Parathyroid adenoma (tissue), 2 donors: ENCODE data around the gene SEMA4C.

Source experiments
- H2AFZ ChIP-seq: fragments of 300-600 bp; sonication (generic); one replicate; pipeline ENCODE4 v1.7.0; 2017; ENCODE audit warnings: antibody characterized with exemption, mild to moderate bottlenecking
- H3K27ac ChIP-seq: fragments of 300-600 bp; sonication (generic); one replicate; pipeline ENCODE4 v1.7.0; 2017
- H3K27me3 ChIP-seq: fragments of 300-600 bp; sonication (generic); one replicate; pipeline ENCODE4 v1.7.0; 2017; ENCODE audit warnings: low read length; ENCODE audit not compliant: control insufficient read depth, insufficient read depth
- H3K36me3 ChIP-seq: fragments of 300-600 bp; sonication (generic); one replicate; pipeline ENCODE4 v1.7.0; 2017; ENCODE audit warnings: low read length; ENCODE audit not compliant: control insufficient read depth, insufficient read depth
- H3K4me1 ChIP-seq: fragments of 300-600 bp; sonication (generic); one replicate; pipeline ENCODE4 v1.7.0; 2017; ENCODE audit warnings: control low read depth
- H3K4me2 ChIP-seq: fragments of 300-600 bp; sonication (generic); one replicate; pipeline ENCODE4 v1.7.0; 2017; ENCODE audit warnings: low read length
- H3K4me3 ChIP-seq: fragments of 300-600 bp; sonication (generic); one replicate; pipeline ENCODE4 v1.7.0; 2017; ENCODE audit warnings: low read depth, low read length
- H3K79me2 ChIP-seq: fragments of 300-600 bp; sonication (generic); one replicate; pipeline ENCODE4 v1.7.0; 2017; ENCODE audit warnings: control low read depth
- H3K9ac ChIP-seq: fragments of 300-600 bp; sonication (generic); one replicate; pipeline ENCODE4 v1.7.0; 2017; ENCODE audit warnings: mild to moderate bottlenecking
- H3K9me3 ChIP-seq: fragments of 300-600 bp; sonication (generic); one replicate; pipeline ENCODE4 v1.7.0; 2017; ENCODE audit warnings: low read length; ENCODE audit not compliant: control insufficient read depth
- TF ChIP-seq, protein P1 (sequence below): fragments of 300-600 bp; sonication (generic); IDR thresholded peaks from one replicate; pipeline ENCODE4 v1.7.0; 2017; ENCODE audit warnings: antibody characterized with exemption, mild to moderate bottlenecking
- donor health status: primary hyperparathyroidism.

Gene SEMA4C

DNA sequence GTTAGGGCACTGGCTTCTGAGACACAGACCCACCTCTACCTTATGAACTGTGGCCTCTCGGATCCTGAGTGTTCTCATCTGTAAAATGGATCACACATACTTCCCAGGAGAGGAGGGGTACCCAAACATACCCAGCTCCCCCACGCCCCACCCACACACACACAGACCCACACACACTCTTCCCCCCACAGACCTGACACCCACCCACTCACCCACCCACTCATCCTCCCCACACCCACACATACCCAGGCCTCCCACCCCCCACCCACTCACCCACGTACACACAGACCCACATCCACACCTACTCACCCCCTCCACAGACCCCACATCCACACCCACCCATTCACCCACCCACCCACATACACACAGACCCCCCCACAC lies 24.3 kb upstream of the SEMA4C start:
- Histone ChIP-seq H3K79me2 (no peaks in the 10 kb centered on the region), H3K27ac (no peak overlapping the region), H3K9ac (no peak overlapping the region), H3K4me3 (no peak overlapping the region), H3K4me2 (no peak overlapping the region), H3K4me1 (peaks cover 1% of the 10 kb centered on the region), H3K27me3 (no peaks in the 10 kb centered on the region), H3K36me3 (no peaks in the 10 kb centered on the region), H3K9me3 (no peaks in the 10 kb centered on the region), H2AFZ (no peak overlapping the region)
- TF ChIP-seq, protein P1, sequence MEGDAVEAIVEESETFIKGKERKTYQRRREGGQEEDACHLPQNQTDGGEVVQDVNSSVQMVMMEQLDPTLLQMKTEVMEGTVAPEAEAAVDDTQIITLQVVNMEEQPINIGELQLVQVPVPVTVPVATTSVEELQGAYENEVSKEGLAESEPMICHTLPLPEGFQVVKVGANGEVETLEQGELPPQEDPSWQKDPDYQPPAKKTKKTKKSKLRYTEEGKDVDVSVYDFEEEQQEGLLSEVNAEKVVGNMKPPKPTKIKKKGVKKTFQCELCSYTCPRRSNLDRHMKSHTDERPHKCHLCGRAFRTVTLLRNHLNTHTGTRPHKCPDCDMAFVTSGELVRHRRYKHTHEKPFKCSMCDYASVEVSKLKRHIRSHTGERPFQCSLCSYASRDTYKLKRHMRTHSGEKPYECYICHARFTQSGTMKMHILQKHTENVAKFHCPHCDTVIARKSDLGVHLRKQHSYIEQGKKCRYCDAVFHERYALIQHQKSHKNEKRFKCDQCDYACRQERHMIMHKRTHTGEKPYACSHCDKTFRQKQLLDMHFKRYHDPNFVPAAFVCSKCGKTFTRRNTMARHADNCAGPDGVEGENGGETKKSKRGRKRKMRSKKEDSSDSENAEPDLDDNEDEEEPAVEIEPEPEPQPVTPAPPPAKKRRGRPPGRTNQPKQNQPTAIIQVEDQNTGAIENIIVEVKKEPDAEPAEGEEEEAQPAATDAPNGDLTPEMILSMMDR: no peak

DNA sequence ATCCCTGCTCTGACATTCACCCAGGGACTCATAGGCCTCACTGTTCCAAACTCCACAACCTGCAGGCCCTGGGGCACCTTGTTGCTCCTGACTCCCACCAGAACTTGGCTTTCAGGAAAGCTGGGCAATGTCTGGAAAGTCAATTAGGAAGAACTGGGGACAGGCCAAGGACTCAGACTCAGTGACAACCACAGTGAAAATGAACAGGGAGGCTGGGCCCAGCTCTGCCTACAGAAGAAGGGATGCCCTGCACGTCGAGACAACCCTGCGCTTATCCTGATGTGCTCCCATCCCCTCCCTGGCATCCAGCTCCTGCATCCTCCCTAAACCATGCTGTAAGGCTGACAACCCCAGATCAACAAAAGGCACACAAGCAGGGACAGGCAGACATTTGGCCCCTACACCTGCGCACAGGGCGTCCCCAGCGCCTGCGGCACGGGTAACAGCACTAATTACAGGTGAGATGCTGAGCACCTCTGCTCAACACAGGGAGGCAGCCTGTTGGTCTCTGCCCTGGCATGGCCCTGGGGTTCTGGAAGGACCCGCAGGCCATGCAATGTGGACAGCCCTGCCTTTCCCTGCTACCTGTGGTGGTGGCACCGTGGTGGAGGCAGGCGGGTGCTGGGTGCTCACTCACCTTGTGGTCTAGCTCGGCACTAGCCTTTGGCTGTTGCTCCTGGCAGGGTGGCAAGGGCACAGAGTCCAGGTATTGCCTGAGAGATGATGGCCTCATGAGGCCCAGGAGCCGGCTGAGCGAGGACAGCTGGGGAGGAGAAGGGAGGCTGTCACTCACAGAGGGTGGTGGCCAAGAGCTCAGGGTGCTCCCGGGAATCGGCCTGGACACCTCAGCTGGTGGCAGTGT lies 23.6 kb upstream of the SEMA4C start:
- Histone ChIP-seq H3K9ac (no peak overlapping the region), H3K27ac (no peak overlapping the region)
- TF ChIP-seq, protein P1: no peak

GRCh38 chr2:96891591-96892333 lies 21.9 kb upstream of the SEMA4C start:
- Histone ChIP-seq H3K36me3 (no peaks in the 10 kb centered on the region), H3K79me2 (no peaks in the 10 kb centered on the region), H3K9me3 (no peaks in the 10 kb centered on the region), H2AFZ (no peak overlapping the region), H3K27ac (no peak overlapping the region), H3K27me3 (no peaks in the 10 kb centered on the region), H3K4me1 (no peaks in the 10 kb centered on the region), H3K4me3 (no peak overlapping the region), H3K4me2 (no peak overlapping the region), H3K9ac (no peak overlapping the region)
- TF ChIP-seq, protein P1: no peak

More for the DNA sequence above, 23.6 kb upstream of the SEMA4C start:
- H3K27me3 ChIP-seq: no peaks in the 10 kb centered on the region
- H3K36me3 ChIP-seq: no peaks in the 10 kb centered on the region
- no peaks in the 10 kb centered on the region for H3K4me1 ChIP-seq
- no peak overlapping the region for H2AFZ ChIP-seq
- no peaks in the 10 kb centered on the region for H3K79me2 ChIP-seq
- H3K9me3 ChIP-seq: no peaks in the 10 kb centered on the region
- H3K4me2 ChIP-seq: no peak overlapping the region
- no peak overlapping the region for H3K4me3 ChIP-seq

GRCh38 chr2:96890726-96891385 lies 21.0 kb upstream of the SEMA4C start:
- H3K4me2 ChIP-seq: no peak overlapping the region
- H3K9me3 ChIP-seq: no peaks in the 10 kb centered on the region
- H3K9ac ChIP-seq: no peak overlapping the region
- TF ChIP-seq, protein P1: no peak
- H3K27me3 ChIP-seq: no peaks in the 10 kb centered on the region
- no peaks in the 10 kb centered on the region for H3K79me2 ChIP-seq
- H3K27ac ChIP-seq: no peak overlapping the region
- H3K4me3 ChIP-seq: no peak overlapping the region
- no peaks in the 10 kb centered on the region for H3K4me1 ChIP-seq
- H3K36me3 ChIP-seq: no peaks in the 10 kb centered on the region
- H2AFZ ChIP-seq: no peak overlapping the region
